Neutrophil (primary cell): Measurements from ENCODE around the gene SUCO.
"Not testable (repeated sequence)": the region's sequence is repeated elsewhere in the genome, so short reads cannot be mapped to it uniquely, and the experiment has no call there.

Experiments
- H3K27ac ChIP-seq: fragments of 200-600 bp; sonication (generic); 2 replicates; pipeline ENCODE4 v1.5.1; 2016; ENCODE audit warnings: mild to moderate bottlenecking, moderate library complexity
- H3K27me3 ChIP-seq: fragments of 200-600 bp; sonication (generic); 2 replicates; pipeline ENCODE4 v1.6.0; 2016; ENCODE audit warnings: mild to moderate bottlenecking
- H3K36me3 ChIP-seq: fragments of 200-600 bp; sonication (generic); 2 replicates; pipeline ENCODE4 v1.5.1; 2017
- H3K4me1 ChIP-seq, 2 experiments: fragments of 200-600 bp in 1 of 2; sonication (generic) in 1 of 2; 1 replicate in 1 of 2; 2 replicates in 1 of 2; pipeline versions ENCODE4 v1.5.1 to v1.6.1; 2013 to 2016; ENCODE audit warnings: low read depth in 1 of 2, low read length in 1 of 2, mild to moderate bottlenecking in 1 of 2, moderate library complexity in 1 of 2; ENCODE audit not compliant: control insufficient read depth in 1 of 2, insufficient read depth in 1 of 2
- H3K4me3 ChIP-seq, 2 experiments: fragments of 200-600 bp in 1 of 2; sonication (generic) in 1 of 2; 1 replicate in 1 of 2; 2 replicates in 1 of 2; pipeline ENCODE4 v1.5.1; 2013 to 2016; ENCODE audit warnings: low read depth in 1 of 2, low read length in 1 of 2, mild to moderate bottlenecking in 1 of 2, moderate library complexity in 1 of 2
- H3K9me3 ChIP-seq: fragments of 200-600 bp; sonication (generic); 2 replicates; pipeline ENCODE4 v1.5.1; 2016
- TF ChIP-seq, protein P1 (sequence below): fragments of 200-600 bp; sonication (generic); IDR thresholded peaks from 2 replicates; pipeline ENCODE4 v1.5.1; 2016; ENCODE audit warnings: antibody characterized with exemption

Gene SUCO

DNA sequence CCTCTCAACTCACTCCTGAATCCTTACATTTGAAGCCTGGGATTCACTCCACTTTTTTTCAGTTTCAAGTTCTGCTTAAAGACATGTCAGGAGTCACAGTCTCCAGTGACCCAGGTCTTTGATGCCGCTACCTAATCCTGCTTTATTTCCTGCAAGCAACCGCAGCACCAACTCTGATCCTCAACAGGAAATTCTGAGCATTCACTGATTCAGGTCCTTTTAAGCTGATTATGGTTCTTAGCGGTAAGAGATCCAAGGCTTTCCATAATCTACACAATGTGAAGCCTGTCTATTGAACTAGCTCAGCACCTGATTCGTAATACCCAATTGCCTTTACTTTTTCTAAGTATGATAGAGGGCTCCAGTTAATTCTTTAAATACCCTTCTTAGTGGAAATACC lies 45.4 kb upstream of the SUCO start:
- TF ChIP-seq, protein P1, sequence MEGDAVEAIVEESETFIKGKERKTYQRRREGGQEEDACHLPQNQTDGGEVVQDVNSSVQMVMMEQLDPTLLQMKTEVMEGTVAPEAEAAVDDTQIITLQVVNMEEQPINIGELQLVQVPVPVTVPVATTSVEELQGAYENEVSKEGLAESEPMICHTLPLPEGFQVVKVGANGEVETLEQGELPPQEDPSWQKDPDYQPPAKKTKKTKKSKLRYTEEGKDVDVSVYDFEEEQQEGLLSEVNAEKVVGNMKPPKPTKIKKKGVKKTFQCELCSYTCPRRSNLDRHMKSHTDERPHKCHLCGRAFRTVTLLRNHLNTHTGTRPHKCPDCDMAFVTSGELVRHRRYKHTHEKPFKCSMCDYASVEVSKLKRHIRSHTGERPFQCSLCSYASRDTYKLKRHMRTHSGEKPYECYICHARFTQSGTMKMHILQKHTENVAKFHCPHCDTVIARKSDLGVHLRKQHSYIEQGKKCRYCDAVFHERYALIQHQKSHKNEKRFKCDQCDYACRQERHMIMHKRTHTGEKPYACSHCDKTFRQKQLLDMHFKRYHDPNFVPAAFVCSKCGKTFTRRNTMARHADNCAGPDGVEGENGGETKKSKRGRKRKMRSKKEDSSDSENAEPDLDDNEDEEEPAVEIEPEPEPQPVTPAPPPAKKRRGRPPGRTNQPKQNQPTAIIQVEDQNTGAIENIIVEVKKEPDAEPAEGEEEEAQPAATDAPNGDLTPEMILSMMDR: no peak
- no peak overlapping the region for H3K27ac ChIP-seq
- H3K27me3 ChIP-seq: no peaks in the 10 kb centered on the region

DNA sequence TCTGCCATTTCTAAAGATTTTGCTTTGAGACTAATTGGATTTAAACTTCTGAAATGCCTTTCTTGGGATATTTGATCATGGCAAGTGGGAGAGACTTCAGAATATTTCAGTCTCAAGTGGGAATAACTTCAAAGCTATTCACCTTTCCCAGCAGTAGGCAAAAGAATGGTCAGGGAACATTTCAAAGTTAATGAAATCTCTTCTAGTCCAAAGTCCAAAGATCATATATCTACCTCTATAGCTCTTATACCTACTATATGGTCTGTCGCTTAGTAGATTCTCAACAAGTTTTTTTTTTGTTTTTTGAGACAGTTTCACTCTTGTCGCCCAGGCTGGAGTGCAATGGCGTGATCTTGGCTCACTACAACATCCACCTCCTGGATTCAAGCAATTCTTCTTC lies 44.6 kb upstream of the SUCO start:
- Histone ChIP-seq H3K27ac (no peak overlapping the region), H3K4me1 (peaks cover 5 to 26% of the 10 kb centered on the region in 2 experiments), H3K4me3 (no peak overlapping the region), H3K36me3 (no peaks in the 10 kb centered on the region), H3K9me3 (no peaks in the 10 kb centered on the region), H3K27me3 (no peaks in the 10 kb centered on the region)
- TF ChIP-seq, protein P1: no peak

More for the DNA sequence above, 45.4 kb upstream of the SUCO start:
- H3K4me1 ChIP-seq: peaks cover 7 to 30% of the 10 kb centered on the region in 2 experiments
- no peak overlapping the region for H3K4me3 ChIP-seq
- H3K9me3 ChIP-seq: no peaks in the 10 kb centered on the region
- H3K36me3 ChIP-seq: no peaks in the 10 kb centered on the region

DNA sequence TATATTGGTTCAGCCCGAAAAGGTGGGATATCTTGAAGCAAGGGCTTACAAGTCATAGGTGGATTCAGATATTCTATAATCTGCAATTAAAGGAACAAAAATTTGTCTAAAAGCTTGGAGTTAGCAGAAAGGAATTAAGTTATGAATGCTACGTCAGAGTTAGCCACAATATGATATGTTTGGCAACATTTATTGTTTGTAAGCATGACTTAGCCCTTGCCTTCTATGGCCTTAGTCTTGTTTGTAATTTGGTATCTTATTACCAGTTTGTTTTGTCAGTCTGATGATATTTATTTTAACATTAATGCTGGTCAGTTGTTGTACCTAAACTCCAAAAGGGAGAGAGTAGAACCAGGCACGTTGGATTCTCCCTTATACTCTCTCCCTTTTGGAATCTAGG lies 43.1 kb upstream of the SUCO start:
- no peaks in the 10 kb centered on the region for H3K27me3 ChIP-seq
- TF ChIP-seq, protein P1: no peak
- no peak overlapping the region for H3K27ac ChIP-seq
- no peaks in the 10 kb centered on the region for H3K36me3 ChIP-seq
- no peak overlapping the region for H3K4me3 ChIP-seq
- no peaks in the 10 kb centered on the region for H3K9me3 ChIP-seq
- H3K4me1 ChIP-seq: peaks cover 2 to 17% of the 10 kb centered on the region in 2 experiments

DNA sequence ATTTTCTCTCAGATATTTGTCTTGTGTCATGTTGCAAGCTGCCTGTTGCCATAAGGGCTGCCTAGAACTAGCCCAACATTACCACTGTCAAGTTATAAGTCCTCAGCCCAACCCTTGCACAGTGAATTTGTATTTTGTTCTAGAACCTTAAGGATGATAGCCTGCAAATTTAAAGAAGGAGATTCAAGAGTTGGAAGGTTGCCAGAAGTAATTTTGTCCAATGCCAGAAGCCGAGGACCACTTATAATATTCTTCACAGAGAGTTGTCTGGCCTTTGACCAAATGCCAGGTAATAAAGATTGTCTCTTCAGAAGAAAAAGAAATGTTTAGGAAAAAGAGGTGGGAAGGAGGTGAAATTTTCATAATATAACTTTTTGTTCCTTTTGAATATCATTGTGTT lies 40.5 kb upstream of the SUCO start:
- Histone ChIP-seq H3K36me3 (no peaks in the 10 kb centered on the region), H3K27ac (no peak overlapping the region)

DNA sequence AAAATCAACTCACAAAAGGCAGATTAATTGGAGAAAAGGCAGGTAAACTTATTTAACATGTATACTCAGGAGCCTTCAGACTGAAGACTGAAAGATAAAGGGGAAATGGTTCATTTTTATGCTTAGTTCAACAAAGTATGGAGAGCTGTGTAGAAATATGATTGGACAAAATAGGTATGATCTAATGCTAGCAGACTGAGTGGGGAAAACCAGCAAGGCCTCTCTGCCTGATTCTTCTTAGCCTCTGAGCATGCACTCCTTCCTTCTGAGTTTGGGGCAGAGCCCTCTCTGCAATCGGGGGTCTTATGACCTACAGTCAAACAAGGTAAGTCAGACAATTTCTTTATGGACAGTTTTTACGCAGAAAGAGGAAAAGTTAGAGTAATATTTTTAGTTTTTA lies 38.8 kb upstream of the SUCO start:
- Histone ChIP-seq H3K9me3 (no peaks in the 10 kb centered on the region), H3K36me3 (no peaks in the 10 kb centered on the region), H3K27ac (no peak overlapping the region), H3K27me3 (no peaks in the 10 kb centered on the region), H3K4me1 (peaks cover 29 to 37% of the 10 kb centered on the region in 2 experiments), H3K4me3 (no peak overlapping the region)
- TF ChIP-seq, protein P1: no peak

More for the DNA sequence above, 40.5 kb upstream of the SUCO start:
- no peaks in the 10 kb centered on the region for H3K9me3 ChIP-seq
- TF ChIP-seq, protein P1: no peak
- H3K27me3 ChIP-seq: no peaks in the 10 kb centered on the region
- H3K4me1 ChIP-seq: peaks cover 13 to 23% of the 10 kb centered on the region in 2 experiments
- no peak overlapping the region for H3K4me3 ChIP-seq

DNA sequence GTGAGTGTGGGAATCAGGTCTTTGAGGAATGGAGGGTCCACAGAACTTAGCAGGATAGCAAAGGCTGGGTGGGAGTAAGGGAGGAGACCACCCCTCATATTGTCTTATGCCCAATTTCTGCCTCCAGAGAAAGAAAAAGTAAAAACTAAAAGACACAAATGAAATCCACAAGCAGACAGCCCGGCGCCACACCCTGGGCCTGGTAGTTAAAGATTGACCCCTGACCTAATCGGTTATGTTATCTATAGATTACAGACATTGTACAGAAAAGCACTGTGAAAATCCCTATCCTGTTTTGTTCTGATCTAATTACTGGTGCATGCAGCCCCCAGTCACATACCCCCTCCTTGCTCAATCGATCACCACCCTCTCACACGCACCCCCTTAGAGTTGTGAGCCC lies 36.8 kb upstream of the SUCO start:
- not testable (repeated sequence) for H3K4me3 ChIP-seq, H3K27me3 ChIP-seq, H3K36me3 ChIP-seq, H3K9me3 ChIP-seq, H3K27ac ChIP-seq
- peaks cover 46 to 47% of the 10 kb centered on the region in 2 experiments for H3K4me1 ChIP-seq
